Activated T-cell treated with anti-CD3 and anti-CD28 coated beads, Interleukin-2, amount 50 U/mL, for 72 hours (primary cell): Measurements from ENCODE around the gene PKIG. TPM values are rescaled to one million over a fixed set of nuclear protein-coding genes. Genes with fewer than 3 reads are reported as not detected.
A peak's percentile ranks its signal among the peaks of the same experiment; 100 is the strongest.

Experiments used
- ATAC-seq, 2 donors: fragments of 150-1000 bp; cut with Tn5 transposase; replicated peaks in 1 of 2; 2 replicates each; pipeline ENCODE4 v1.10.0; 2021; ENCODE audit warnings: moderate library complexity in 2 of 2, mild to moderate bottlenecking in 1 of 2
- DNase-seq, 2 donors: peaks; one replicate each; pipeline ENCODE4 v3.0.0; 2021 to 2022; ENCODE audit warnings: mixed read lengths in 1 of 2
- H3K27ac Mint-ChIP-seq: one replicate; pipeline ENCODE4 v1.8.0; 2022; ENCODE audit warnings: mild to moderate bottlenecking, moderate library complexity, mixed read lengths
- H3K27me3 Mint-ChIP-seq: one replicate; pipeline ENCODE4 v1.8.0; 2022; ENCODE audit warnings: low read depth, mixed read lengths
- H3K36me3 Mint-ChIP-seq, 2 donors: one replicate each; pipeline ENCODE4 v1.8.0; 2022; ENCODE audit warnings: mixed read lengths in 2 of 2, mild to moderate bottlenecking in 1 of 2; ENCODE audit not compliant: insufficient read depth in 2 of 2
- H3K4me1 Mint-ChIP-seq: one replicate; pipeline ENCODE4 v1.8.0; 2022; ENCODE audit warnings: low read depth, mixed read lengths
- H3K4me3 Mint-ChIP-seq, 2 donors: one replicate each; pipeline ENCODE4 v1.8.0; 2022; ENCODE audit warnings: mild to moderate bottlenecking in 2 of 2, mixed read lengths in 2 of 2, moderate library complexity in 2 of 2
- H3K9me3 Mint-ChIP-seq, 2 donors: one replicate each; pipeline ENCODE4 v1.8.0; 2022; ENCODE audit warnings: mixed read lengths in 2 of 2
- total RNA-seq, 2 donors: library from RNA; stranded (reverse); gene quantifications; one replicate each; pipeline ENCODE4 v1.2.3, GENCODE V29; 2022

The PKIG gene
- 10 to 100 TPM; 10.3 to 13.6 TPM for total RNA-seq

DNA sequence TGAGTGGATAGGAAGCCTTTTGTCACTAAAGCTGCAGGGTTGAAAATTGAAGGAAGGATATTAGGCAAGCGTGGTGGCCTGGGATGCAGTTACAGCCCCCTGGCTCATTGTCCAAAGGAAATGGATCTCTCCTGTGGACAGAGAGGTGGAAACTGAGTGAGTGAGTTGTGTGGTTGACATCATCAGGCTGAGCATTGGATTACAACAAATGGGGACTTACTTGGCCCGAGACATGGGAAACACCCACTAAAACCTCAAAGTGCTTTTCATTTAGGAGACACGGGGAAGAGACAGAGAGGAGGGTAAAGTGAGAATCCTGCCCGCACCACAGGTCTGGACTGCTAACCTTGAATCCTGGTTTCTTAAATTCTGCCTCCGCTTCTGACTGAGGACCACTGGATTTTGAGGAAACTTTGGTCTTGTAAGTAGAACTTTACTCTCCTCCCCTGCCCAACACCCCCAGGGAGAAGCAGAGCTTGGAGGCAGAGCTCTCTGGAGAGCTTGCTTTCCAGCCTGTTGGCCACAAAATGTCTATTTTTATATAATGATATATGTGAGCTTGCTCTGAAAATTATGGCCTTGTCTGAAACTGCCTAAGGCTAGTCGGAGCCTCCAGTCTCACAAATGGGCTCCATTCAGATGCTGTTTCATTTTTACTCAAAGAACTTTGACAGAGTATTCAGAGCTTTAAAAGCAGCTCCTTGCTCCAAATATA is at the start of gene PKIG:
Gene PKIG, plus strand, starts transcription at position 269 of the 715 bp plus-strand sequence. CDS start 31,978 bp downstream, outside the sequence.
- Mint-ChIP-seq H3K27me3 (peaks cover 6% of the 10 kb centered on the region), H3K27ac (no peak within 1 kb of the TSS), H3K36me3 (peaks cover 0 to 2% of the 10 kb centered on the region in 2 donors), H3K4me1 (peaks cover 8% of the 10 kb centered on the region), H3K9me3 (peaks cover 0 to 2% of the 10 kb centered on the region in 2 donors), H3K4me3 (no peak within 1 kb of the TSS)
- no peak for ATAC-seq
- DNase-seq = no peak

- H3K27me3 Mint-ChIP-seq = no peaks in the 10 kb centered on the region
- H3K27ac Mint-ChIP-seq = no peak overlapping the region
- H3K36me3 Mint-ChIP-seq = peaks cover 0 to 3% of the 10 kb centered on the region in 2 donors
- H3K4me1 Mint-ChIP-seq = peaks cover 6% of the 10 kb centered on the region
- peak in 1 of 2 donors; percentile 23 for DNase-seq
- no peak overlapping the region for H3K4me3 Mint-ChIP-seq
- peak; percentile 37 to 51 for ATAC-seq
- H3K9me3 Mint-ChIP-seq = no peaks in the 10 kb centered on the region
Measured at GRCh38 chr20:44532981-44533331, 49.4 kb upstream of the PKIG start.

- Mint-ChIP-seq H3K9me3 (no peaks in the 10 kb centered on the region), H3K36me3 (peaks cover 0 to 3% of the 10 kb centered on the region in 2 donors), H3K27ac (no peak overlapping the region), H3K4me3 (no peak overlapping the region), H3K4me1 (peaks cover 10% of the 10 kb centered on the region), H3K27me3 (no peaks in the 10 kb centered on the region)
- DNase-seq (no peak), ATAC-seq (no peak)
Measured at GRCh38 chr20:44533928-44534327, 48.5 kb upstream of the PKIG start.

- H3K4me3 Mint-ChIP-seq = no peak overlapping the region
- H3K9me3 Mint-ChIP-seq = no peaks in the 10 kb centered on the region
- no peak overlapping the region for H3K27ac Mint-ChIP-seq
- ATAC-seq (no peak), DNase-seq (no peak)
- no peaks in the 10 kb centered on the region for H3K27me3 Mint-ChIP-seq
- peaks cover 0 to 3% of the 10 kb centered on the region in 2 donors for H3K36me3 Mint-ChIP-seq
- peaks cover 10% of the 10 kb centered on the region for H3K4me1 Mint-ChIP-seq
Measured at GRCh38 chr20:44536175-44536574, 46.2 kb upstream of the PKIG start.

DNA sequence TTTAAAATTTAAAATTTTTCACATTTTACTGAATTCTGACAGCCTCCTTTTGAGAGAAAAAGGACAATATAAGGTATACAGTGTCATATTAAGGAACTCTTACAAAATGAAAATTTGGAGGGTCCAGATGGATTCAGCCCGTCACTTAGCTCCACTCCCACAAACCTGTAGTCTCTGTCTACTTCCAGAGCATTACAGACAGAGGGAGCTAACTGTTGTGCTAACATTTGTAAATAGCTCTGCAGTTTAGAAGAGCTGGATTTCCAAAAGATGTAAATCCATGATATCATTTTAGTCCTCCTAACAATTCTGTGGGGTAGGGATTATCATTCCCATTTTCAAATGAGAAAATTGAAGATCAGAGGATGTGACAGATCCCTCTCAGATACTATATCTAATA is 44.4 kb upstream of the PKIG start:
- Mint-ChIP-seq H3K27ac (no peak overlapping the region), H3K4me1 (peaks cover 10% of the 10 kb centered on the region), H3K27me3 (no peaks in the 10 kb centered on the region), H3K9me3 (no peaks in the 10 kb centered on the region), H3K4me3 (no peak overlapping the region), H3K36me3 (no peaks in the 10 kb centered on the region)
- ATAC-seq (no peak), DNase-seq (no peak)

GRCh38 chr20:44540834-44541233 is 41.5 kb upstream of the PKIG start:
- Mint-ChIP-seq H3K27ac (no peak overlapping the region), H3K9me3 (no peaks in the 10 kb centered on the region), H3K4me1 (peaks cover 10% of the 10 kb centered on the region), H3K4me3 (no peak overlapping the region), H3K27me3 (no peaks in the 10 kb centered on the region), H3K36me3 (no peaks in the 10 kb centered on the region)
- ATAC-seq (no peak), DNase-seq (no peak)

GRCh38 chr20:44541992-44542391 is 40.4 kb upstream of the PKIG start:
- Mint-ChIP-seq H3K27me3 (no peaks in the 10 kb centered on the region), H3K36me3 (no peaks in the 10 kb centered on the region), H3K27ac (no peak overlapping the region), H3K4me1 (peaks cover 4% of the 10 kb centered on the region), H3K9me3 (no peaks in the 10 kb centered on the region), H3K4me3 (no peak overlapping the region)
- ATAC-seq (no peak), DNase-seq (no peak)

DNA sequence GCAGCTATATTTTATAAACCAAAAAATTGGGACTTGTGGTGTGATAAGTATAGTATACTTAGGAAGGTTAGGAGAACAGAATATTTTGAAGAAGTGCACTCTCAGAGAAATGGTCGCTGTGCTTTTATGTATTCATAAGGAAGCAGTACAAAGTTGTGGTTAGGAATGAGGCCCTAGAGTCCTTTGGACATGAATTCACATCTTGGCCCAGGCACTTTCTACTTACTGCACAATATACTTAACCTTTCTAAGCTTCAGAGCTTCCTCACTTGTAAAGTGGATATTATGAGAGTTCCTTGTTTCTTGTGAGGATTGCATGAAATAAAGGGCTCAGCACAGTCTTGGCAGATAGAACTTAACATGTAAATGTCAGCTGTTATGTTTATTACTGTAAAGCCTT is 39.5 kb upstream of the PKIG start:
- H3K36me3 Mint-ChIP-seq = no peaks in the 10 kb centered on the region
- ATAC-seq (no peak), DNase-seq (no peak)
- no peak overlapping the region for H3K27ac Mint-ChIP-seq
- H3K4me1 Mint-ChIP-seq = peaks cover 4% of the 10 kb centered on the region
- no peaks in the 10 kb centered on the region for H3K27me3 Mint-ChIP-seq
- no peaks in the 10 kb centered on the region for H3K9me3 Mint-ChIP-seq
- no peak overlapping the region for H3K4me3 Mint-ChIP-seq

DNA sequence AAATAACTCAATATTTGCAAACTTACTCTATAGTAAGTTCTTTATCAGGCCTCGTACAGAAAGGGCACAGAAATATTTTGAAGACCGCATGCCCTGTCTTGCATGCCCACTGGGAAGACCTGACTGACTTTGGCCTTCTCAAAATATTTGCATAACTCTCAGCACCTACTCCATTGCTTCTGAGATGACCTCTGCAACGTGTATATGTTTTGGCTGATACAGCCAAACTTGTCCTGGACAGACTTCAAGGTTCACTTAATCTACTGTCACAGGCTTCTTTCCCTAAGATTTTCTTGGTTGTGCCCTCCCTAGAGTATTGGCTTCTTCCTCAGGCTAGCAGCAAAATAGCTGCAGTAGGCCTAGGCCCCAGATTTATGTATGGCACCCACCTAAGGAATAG is 39.0 kb upstream of the PKIG start:
- no peaks in the 10 kb centered on the region for H3K36me3 Mint-ChIP-seq
- DNase-seq = no peak
- H3K9me3 Mint-ChIP-seq = no peaks in the 10 kb centered on the region

GRCh38 chr20:44544263-44544662 is 38.1 kb upstream of the PKIG start:
- DNase-seq (no peak), ATAC-seq (no peak)
- Mint-ChIP-seq H3K36me3 (no peaks in the 10 kb centered on the region), H3K9me3 (no peaks in the 10 kb centered on the region), H3K27ac (no peak overlapping the region), H3K27me3 (no peaks in the 10 kb centered on the region), H3K4me1 (no peaks in the 10 kb centered on the region), H3K4me3 (no peak overlapping the region)

More for the DNA sequence above, 39.0 kb upstream of the PKIG start:
- Mint-ChIP-seq H3K27ac (no peak overlapping the region), H3K4me1 (peaks cover 4% of the 10 kb centered on the region), H3K4me3 (no peak overlapping the region), H3K27me3 (no peaks in the 10 kb centered on the region)
- no peak for ATAC-seq

GRCh38 chr20:44547419-44547818 is 35.0 kb upstream of the PKIG start:
- ATAC-seq = no peak
- Mint-ChIP-seq H3K4me3 (no peak overlapping the region), H3K9me3 (no peaks in the 10 kb centered on the region), H3K27me3 (no peaks in the 10 kb centered on the region), H3K36me3 (no peaks in the 10 kb centered on the region), H3K27ac (no peak overlapping the region), H3K4me1 (peaks cover 5% of the 10 kb centered on the region)
- DNase-seq = no peak

- H3K36me3 Mint-ChIP-seq = no peaks in the 10 kb centered on the region
- no peaks in the 10 kb centered on the region for H3K27me3 Mint-ChIP-seq
- no peak for DNase-seq
- no peak for ATAC-seq
- no peaks in the 10 kb centered on the region for H3K9me3 Mint-ChIP-seq
- H3K27ac Mint-ChIP-seq = no peak overlapping the region
- no peak overlapping the region for H3K4me3 Mint-ChIP-seq
- peaks cover 21% of the 10 kb centered on the region for H3K4me1 Mint-ChIP-seq
Measured at GRCh38 chr20:44549123-44549522, 33.3 kb upstream of the PKIG start.

- H3K9me3 Mint-ChIP-seq = no peaks in the 10 kb centered on the region
- H3K27ac Mint-ChIP-seq = peak overlapping the region; percentile 88
- ATAC-seq = no peak
Measured at GRCh38 chr20:44552050-44552449, 30.3 kb upstream of the PKIG start.

DNA sequence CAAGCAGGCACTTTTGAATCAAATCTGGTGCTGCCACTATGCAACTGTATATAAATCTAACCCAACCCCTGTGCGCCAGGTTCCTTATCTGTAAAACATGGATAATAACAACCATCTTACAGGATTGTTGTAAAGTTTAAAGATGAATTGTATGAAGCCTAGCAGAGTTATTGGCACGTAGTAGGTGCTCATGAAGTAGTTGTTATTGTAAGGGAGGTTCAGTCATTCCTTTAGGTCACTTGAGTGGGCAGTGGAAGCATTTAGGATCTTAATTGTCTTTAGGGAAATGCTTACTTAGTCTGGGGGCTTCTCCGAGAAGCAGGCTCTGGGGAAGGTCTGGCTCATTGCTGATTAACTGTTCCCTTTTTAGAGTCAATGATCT is 29.8 kb upstream of the PKIG start:
- DNase-seq (no peak), ATAC-seq (no peak)
- Mint-ChIP-seq H3K36me3 (no peaks in the 10 kb centered on the region), H3K4me3 (peak overlapping the region; percentile 12 to 74), H3K27me3 (no peaks in the 10 kb centered on the region), H3K9me3 (no peaks in the 10 kb centered on the region), H3K27ac (peak overlapping the region; percentile 88), H3K4me1 (peaks cover 21% of the 10 kb centered on the region)

More at GRCh38 chr20:44552050-44552449, 30.3 kb upstream of the PKIG start:
- Mint-ChIP-seq H3K36me3 (no peaks in the 10 kb centered on the region), H3K27me3 (no peaks in the 10 kb centered on the region), H3K4me3 (no peak overlapping the region), H3K4me1 (peaks cover 21% of the 10 kb centered on the region)
- DNase-seq = no peak
